ENCODE results near the gene CAPN8. TPM values are rescaled to one million over a fixed set of nuclear protein-coding genes. Genes with fewer than 3 reads are reported as not detected.

CAPN8 gene
- total RNA-seq, 4 donors from 2014 or later: 55.4 to 273 (median 91.6) TPM

DNA sequence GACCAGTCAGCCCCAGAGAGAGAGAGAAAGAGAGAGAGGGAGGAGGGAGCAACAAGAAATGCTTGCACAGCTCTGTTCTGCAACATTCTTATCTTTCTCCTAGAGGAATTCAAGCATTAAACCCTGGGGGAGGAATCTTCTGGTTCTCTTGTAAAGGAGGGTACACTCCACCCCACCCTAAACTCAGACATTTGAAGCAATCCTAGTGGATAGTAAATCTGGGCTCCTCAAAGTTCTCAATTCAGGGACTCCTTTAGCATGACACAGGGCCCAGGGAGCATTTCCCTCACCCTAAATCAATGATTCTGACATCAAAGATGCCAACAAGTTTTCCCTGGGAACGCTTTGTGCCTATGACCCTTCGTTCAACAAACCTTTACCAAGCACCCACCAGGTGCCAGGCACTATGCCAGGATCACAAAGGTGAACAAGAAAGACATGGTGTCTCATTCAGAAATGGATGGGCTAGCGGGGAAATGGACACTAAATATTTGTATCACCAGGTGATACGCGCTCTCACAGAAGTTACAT, 35.0 kb upstream of the CAPN8 start:
- 62 to 82% methylated on average over 4 to 5 of the region's 5 CpGs for WGBS, 2 donors (ENCODE audit: low coverage in 1 of 2)
- TF ChIP-seq, protein P1, sequence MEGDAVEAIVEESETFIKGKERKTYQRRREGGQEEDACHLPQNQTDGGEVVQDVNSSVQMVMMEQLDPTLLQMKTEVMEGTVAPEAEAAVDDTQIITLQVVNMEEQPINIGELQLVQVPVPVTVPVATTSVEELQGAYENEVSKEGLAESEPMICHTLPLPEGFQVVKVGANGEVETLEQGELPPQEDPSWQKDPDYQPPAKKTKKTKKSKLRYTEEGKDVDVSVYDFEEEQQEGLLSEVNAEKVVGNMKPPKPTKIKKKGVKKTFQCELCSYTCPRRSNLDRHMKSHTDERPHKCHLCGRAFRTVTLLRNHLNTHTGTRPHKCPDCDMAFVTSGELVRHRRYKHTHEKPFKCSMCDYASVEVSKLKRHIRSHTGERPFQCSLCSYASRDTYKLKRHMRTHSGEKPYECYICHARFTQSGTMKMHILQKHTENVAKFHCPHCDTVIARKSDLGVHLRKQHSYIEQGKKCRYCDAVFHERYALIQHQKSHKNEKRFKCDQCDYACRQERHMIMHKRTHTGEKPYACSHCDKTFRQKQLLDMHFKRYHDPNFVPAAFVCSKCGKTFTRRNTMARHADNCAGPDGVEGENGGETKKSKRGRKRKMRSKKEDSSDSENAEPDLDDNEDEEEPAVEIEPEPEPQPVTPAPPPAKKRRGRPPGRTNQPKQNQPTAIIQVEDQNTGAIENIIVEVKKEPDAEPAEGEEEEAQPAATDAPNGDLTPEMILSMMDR (IDR thresholded peaks at IDR 0.05): no peak
- TF ChIP-seq POLR2A (IDR thresholded peaks at IDR 0.05): no peak
- TF ChIP-seq EP300 (IDR thresholded peaks at IDR 0.05; ENCODE audit: low read depth): no peak
- no peak for TF ChIP-seq POLR2AphosphoS5 (IDR thresholded peaks at IDR 0.05)
- Histone ChIP-seq H3K27me3 (no peaks in the 10 kb centered on the region), H3K4me1 (peaks cover 0 to 14% (median 6%) of the 10 kb centered on the region in 4 donors), H3K9me3 (no peaks in the 10 kb centered on the region), H3K27ac (peak overlapping the region; percentile 62 to 75 (median 68)), H3K36me3 (no peaks in the 10 kb centered on the region), H3K4me3 (no peak overlapping the region)
- intact Hi-C loops (cut with DNase I; ENCODE audit: low total_unique reads) (no loop called here), in situ Hi-C loops (cut with MboI; ENCODE audit: low pct_ligation_motif_present in 1 of 4, low pct_unique_long_range_greater_than_20kb in 1 of 4, low sequenced_read_pairs in 3 of 4) (loop anchor here in 1 of 4 donors (10.0 kb wide), 1 partner anchor 54 kb away; no protein-coding TSS in a partner anchor)
- DNase-seq: no peak

DNA sequence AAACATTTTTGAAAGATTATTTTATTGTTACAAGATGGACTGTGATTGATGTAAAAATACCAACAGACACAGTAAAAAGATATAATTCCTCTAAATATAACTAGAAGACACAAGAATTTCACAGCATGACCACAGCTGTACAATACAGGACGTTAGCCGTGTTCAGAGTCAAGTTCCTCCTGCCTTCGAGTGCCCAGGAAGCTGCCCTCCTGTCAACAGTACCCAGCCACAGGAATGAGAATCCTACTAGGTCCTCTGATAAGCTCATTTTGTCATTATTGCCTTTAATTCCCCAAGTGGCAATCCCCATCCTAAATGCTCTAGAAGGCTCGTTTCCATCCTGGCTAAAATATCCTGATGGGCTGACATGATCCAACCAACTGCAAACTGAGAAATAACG, 30.4 kb upstream of the CAPN8 start:
- intact Hi-C loops (cut with DNase I; ENCODE audit: low total_unique reads): loop anchor here (5.0 kb wide), 1 partner anchor 51 kb away; no protein-coding TSS in a partner anchor
- Histone ChIP-seq H3K27ac (no peak overlapping the region), H3K9me3 (no peaks in the 10 kb centered on the region), H3K4me1 (peaks cover 0 to 6% (median under 1%) of the 10 kb centered on the region in 4 donors), H3K4me3 (no peak overlapping the region), H3K36me3 (no peaks in the 10 kb centered on the region), H3K27me3 (no peaks in the 10 kb centered on the region)
- TF ChIP-seq, protein P1 (IDR thresholded peaks at IDR 0.05): no peak
- TF ChIP-seq POLR2AphosphoS5 (IDR thresholded peaks at IDR 0.05) (no peak), EP300 (IDR thresholded peaks at IDR 0.05; ENCODE audit: low read depth) (no peak), POLR2A (IDR thresholded peaks at IDR 0.05) (no peak)
- WGBS, 2 donors (ENCODE audit: low coverage in 1 of 2): 71 to 80% methylated on average over 2 to 5 of the region's 5 CpGs
- DNase-seq: no peak
- in situ Hi-C loops (cut with MboI; ENCODE audit: low pct_ligation_motif_present in 1 of 4, low pct_unique_long_range_greater_than_20kb in 1 of 4, low sequenced_read_pairs in 3 of 4): loop anchor here in 1 of 4 donors (5.0 kb wide), 1 partner anchor 56 kb away; no protein-coding TSS in a partner anchor

DNA sequence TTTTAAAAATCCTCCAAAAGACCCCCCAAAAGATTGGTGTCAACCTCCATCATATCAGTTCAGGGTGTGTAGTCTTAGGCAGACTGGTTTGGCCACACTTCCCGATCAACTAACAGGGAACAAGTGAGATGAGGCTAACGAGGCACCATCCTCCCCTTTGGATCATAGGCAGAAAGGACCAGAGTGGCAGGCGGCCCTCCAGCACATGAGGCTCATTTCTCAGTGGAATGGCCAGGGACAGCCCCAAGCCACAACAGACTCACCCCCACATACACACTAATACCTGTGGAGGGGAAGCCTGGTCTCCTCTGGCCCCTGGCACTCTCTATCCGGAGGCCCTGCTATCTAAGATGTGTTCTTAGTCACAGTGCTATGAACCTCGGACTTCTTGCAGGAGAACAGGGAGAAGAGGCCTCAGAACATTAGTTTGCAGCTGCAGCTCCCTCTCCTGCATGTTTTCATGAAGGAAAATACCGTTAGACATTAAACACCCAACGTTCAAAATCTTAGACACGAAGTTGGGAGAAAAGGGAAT, 29.6 kb upstream of the CAPN8 start:
- H3K4me3 ChIP-seq: no peak overlapping the region
- TF ChIP-seq EP300 (IDR thresholded peaks at IDR 0.05; ENCODE audit: low read depth): no peak
- no peak for TF ChIP-seq POLR2AphosphoS5 (IDR thresholded peaks at IDR 0.05)
- TF ChIP-seq, protein P1 (IDR thresholded peaks at IDR 0.05): no peak
- TF ChIP-seq POLR2A (IDR thresholded peaks at IDR 0.05): no peak
- no peak overlapping the region for H3K27ac ChIP-seq
- no peaks in the 10 kb centered on the region for H3K36me3 ChIP-seq
- intact Hi-C loops (cut with DNase I; ENCODE audit: low total_unique reads): loop anchor here (5.0 kb wide), 1 partner anchor 52 kb away; no protein-coding TSS in a partner anchor
- H3K9me3 ChIP-seq: no peaks in the 10 kb centered on the region
- DNase-seq: no peak
- no peaks in the 10 kb centered on the region for H3K4me1 ChIP-seq
- in situ Hi-C loops (cut with MboI; ENCODE audit: low pct_ligation_motif_present in 1 of 4, low pct_unique_long_range_greater_than_20kb in 1 of 4, low sequenced_read_pairs in 3 of 4): loop anchor here in 1 of 4 donors (5.0 kb wide), 1 partner anchor 57 kb away; no protein-coding TSS in a partner anchor
- H3K27me3 ChIP-seq: no peaks in the 10 kb centered on the region
- 53 to 59% methylated on average over 3 to 8 of the region's 8 CpGs for WGBS, 2 donors (ENCODE audit: low coverage in 1 of 2)

DNA sequence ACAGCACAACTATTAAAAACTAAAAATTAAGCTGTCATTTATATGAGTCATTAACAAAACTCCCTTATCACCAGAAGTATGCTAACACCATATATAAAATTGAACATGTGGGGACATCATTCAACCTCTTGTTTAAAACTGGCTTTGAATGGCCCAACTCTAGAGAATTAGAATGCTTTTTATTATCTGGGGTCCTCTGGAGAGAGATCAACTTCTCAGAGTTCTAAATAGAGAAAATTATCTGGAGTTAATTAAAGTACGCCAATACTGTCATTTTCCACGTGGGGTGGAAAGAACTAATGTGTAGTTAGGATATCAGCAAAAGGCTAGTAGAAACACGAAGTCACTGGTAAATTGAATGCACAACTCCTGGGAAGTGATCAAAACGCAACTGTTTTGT, 25.6 kb upstream of the CAPN8 start:
- in situ Hi-C loops (cut with MboI; ENCODE audit: low pct_ligation_motif_present in 1 of 4, low pct_unique_long_range_greater_than_20kb in 1 of 4, low sequenced_read_pairs in 3 of 4) (no loop called here), intact Hi-C loops (cut with DNase I; ENCODE audit: low total_unique reads) (no loop called here)

More for the DNA sequence above, 25.6 kb upstream of the CAPN8 start:
- Histone ChIP-seq H3K9me3 (no peaks in the 10 kb centered on the region), H3K4me1 (no peaks in the 10 kb centered on the region), H3K36me3 (no peaks in the 10 kb centered on the region), H3K27me3 (no peaks in the 10 kb centered on the region), H3K27ac (no peak overlapping the region), H3K4me3 (no peak overlapping the region)
- 78 to 86% methylated on average over 4 of the region's 4 CpGs for WGBS, 2 donors (ENCODE audit: low coverage in 1 of 2)
- no peak for DNase-seq
- no peak for TF ChIP-seq POLR2AphosphoS5 (IDR thresholded peaks at IDR 0.05)
- no peak for TF ChIP-seq POLR2A (IDR thresholded peaks at IDR 0.05)

All from transverse colon (tissue), 4 donors.